COLO668 (cell line): Measurements from ENCODE around the gene MAPK11.
A peak's percentile ranks its signal among the peaks of the same experiment; 100 is the strongest.

Source experiments
- DNase-seq: peaks from one replicate; lab custom pipeline; 2025; ENCODE audit not compliant: unreplicated experiment; lab: John Stamatoyannopoulos, UW

The MAPK11 gene

DNA sequence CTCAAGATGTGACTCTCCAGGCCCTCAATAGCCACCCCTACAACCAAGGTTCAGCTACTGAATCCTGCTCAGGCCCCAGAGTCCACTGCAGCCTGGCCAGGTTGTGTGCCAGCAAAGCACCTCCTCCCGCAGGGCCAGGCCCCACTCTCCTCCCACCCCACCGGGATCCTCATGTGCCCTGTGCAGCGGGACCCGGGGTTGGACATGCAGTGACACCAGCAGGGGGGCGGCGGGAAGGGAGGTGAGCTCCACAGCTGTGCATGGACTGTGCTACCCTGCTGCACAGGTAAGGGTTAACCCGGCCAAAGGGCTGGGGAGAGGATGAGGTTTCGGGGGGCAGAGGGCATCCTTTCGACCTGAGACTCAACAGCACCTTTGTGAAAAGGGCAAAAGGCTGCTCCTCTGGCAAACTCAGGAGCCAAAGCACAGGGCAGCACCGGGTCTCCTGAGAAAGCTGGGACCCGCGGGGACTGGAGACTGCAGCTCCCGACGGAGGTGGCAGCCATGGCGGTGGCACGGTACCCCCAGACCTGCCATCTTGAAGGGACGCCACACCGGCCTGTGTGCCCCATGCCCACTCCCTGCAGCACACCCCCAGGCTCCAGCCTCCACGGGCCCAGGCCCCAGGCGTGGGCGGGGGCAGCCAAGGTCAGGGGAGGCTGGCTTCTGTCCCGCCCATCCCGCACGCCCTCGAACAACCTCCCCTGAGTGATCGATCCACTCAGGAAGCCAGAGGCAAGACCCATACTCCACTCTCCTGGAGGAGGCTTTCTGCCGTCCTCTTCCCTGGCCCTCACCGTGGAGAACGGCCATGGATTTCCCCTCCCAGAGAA is 26.7 kb upstream of the MAPK11 start:
- DNase-seq, result peak; percentile 20

DNA sequence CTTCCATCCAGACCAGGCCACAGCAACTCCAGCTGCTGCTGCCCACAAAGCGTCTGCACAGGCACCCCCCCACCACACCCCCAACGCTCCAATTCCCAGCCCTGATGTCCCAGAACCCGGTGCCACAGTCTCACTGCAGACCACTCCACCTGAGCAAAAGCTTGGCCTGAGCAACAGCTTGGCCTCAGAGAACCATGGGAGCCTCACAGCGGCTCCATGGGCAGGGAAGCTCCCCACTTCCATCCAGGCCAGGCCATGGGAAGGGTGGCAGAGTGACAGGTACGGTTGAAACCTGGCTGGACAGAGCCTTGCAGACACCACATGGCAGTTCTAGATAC is 24.1 kb upstream of the MAPK11 start:
- DNase-seq, result peak; percentile 39

DNA sequence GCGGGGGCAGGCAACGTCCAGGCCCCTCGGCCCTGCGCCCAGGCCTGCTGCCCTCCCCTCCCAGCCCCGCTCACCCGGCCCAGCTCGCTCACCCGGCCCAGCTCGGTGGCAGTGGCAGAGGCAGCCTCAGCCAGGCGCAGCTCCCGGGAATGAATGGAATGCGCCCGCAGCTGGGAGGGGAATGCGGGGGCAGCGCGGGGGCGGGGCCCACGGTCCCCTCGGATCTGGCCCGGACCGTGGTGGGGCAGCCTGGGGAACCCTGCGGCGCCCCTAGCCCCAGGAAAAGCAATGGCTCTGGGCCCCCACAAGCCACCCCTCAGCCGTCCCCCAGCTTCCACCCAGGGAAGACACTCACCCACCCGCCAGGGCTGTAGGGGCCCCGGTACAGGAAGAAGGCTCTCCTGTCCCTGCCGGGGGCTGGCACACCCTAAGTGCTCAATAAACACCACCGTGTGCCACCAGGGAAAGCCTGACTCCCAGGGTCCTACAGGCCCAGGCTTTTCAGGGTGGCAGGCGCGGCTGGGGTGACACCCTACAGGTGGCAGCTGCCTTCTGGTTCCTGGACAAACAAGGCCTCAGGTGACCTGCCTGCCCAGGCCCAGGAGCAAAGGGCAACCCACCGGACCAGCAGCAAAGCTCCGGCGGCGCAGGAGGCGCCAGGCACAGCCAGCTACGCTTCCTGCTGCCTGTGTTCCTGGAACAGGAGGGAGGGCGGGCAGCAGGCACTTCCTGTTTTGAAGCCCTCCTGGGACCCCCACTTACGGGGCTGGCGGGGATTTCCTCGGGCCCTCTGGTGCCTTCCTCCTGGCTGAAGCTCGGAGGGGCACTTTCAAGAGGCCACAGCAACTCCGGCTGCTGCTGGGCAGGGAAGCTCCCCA is 23.5 kb upstream of the MAPK11 start:
- peak; percentile 75 for DNase-seq

DNA sequence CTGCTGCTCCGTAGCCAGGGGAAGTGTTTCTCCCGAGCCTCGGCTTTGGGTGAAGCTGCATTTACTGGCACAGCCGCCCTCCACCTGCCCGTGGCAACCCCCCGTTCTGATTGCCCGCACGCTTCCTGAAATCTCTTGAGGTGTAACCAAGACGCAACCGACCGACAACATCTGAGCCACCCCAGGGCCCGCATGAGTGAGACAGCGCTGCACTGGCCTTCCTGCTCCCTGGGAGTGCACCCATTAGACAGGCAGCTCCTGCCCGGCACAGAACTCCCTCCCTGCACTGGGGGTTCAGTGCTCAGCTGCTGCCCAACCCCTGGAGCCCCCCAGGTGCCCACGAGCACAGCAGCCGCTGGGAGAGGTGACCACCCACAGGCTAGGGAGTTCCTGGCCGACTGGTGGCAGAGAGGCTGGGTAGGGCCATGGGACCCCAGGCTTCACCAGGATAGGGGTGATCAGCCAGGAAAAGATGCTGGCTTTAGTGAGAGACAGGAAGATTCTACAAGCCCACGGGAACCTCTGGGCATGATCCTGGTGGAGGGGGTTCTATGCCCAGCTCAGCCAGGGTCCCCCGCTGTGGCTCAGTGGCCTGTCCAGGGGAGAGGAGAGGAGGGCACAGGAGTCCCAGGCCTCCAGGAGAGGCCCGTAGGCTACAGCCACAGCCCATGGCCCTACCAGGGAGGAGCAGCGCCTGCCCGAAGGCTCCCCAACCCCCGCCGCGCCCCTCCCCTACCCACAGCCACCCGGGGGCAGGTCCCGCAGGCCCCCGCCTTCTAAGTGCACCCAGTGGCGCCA is 22.7 kb upstream of the MAPK11 start:
- no peak for DNase-seq

DNA sequence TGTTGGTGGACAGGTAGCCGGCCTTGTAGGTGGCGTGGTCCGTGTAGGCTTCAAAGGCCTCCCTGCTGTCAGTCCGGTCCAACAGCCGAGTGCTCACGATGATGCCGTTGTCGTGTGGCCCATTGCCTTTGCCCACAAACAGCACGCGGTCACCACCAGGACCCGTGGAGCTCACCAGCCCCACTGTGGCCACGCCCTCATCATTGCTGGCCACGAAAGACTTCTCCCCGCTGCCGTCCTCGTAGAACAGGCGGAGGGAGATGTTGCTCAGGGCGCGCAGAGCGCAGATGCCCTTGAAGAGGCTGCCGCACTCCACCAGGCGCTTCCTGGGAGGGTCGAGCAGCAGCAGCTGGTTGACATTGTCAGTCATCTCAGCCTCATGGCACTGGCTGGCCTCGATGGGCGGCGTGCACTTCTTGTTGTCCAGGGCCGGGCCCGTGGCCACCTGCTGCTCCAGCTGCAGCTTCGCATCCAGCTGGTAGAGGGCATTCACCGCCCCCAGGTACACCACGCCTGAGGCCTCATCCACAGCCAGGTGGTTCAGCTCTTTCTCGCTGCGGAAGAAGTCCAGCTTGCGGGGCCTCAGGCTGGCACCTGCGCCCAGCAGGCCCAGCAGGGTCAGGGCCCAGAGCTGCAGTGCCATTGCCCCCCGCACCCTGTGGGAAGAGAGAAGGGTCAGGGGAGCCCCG is 19.9 kb upstream of the MAPK11 start:
- peak; percentile 96 for DNase-seq

DNA sequence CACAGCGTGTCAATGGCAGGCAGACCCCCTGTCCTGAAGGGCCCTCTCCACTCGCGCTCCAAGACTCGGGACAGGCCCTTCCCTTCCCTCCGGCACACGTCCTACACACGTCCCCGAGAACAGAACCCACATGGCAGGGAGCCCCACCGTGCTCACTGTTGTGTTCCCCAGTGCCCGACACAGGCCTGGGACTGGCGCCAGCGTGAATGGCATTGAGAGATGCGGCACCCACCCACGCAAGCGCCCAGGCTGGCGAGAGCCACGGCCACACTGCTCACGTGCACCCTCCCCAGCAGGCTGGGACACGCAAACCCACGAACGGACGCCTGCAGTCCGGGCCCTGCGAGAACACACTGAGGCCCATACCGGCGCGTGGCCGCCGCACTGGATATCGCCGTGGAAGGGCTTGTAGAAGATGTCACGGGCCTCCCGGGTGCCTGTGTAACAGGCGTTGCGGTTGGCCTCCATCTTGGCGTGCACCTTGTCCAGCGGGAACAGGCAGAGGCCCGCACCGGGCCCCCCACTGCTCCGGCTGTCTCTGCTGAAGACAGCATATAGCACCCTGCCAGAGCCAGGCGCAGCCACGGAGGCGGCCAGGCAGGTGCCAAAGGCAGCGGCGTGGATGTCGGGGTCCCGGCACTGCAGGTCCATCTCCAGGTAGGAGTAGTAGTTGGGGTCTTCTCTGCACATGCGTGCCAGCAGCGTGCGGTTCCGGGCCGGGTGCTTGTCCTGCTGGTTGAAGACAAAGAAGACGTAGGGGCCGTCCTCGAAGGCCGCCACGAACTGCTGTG is 19.2 kb upstream of the MAPK11 start:
- no peak for DNase-seq

DNA sequence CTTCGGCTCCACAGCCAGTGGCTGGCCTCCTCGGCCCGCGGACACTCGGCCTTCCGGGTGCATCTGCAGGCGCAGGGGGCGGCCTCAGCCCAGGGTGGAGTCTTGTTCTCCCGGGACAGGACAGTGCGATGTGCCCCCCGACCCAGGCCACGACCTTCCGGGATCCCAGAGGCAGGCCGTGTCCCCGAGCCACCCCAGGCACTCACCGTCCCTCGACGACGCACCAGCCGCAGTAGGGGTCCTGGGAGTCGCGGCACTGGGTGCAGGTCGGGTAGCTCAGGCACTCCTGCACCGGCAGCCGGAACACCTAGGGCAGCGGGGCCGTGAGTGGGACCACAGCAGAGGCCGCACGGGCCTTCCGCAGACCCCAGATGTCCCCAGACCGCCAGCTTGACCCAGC is 17.6 kb upstream of the MAPK11 start:
- no peak for DNase-seq

DNA sequence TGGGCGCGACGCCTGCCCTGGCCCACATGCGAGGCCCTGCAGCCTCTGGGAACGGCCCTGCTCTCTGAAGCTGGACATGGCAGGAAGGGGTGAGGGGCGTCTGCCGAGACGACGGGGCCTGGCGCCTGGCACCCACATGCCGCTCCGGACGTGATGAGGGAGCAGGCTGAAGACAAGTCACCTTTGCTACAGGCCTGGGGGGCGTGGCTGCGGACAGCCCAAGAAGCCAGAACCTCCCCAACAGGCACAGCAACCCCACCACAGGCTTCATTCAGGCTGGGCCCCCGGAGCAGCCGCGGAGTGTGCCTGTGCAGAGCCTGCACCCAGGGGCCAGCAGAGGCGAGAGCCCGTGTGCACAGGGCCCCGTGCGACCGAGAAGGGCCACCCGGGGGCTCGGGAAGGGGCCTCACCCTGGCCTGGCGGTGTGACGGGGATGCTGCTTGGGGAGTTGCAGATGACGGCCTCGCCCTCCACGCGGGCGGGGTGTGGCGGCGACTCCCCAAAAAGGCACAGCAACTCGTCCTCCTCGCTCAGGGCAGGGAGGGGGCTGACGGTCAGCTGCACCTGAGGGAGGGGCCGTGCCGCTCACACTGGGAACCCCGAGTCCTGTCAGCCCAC is 16.6 kb upstream of the MAPK11 start:
- DNase-seq, result no peak

DNA sequence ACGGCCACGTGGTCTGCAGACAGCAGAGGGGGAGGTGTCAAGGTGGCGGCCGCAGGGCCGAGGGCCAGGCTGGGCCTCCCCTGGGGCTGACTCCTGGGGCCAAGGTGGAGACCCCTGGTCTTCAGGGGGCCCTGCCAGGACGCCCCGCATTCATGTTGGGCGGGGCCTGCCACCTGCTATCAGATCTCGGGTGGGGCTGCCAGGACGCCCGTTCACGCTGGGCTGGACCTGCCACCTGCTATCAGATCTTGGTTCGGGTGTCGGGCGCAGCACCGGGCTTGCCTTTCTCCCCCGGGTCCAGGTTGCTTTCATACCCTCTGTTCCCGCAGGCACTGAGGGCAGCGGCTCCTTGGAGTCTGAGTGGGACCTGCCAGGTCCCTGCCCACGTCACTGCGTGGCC is 16.1 kb upstream of the MAPK11 start:
- no peak for DNase-seq

DNA sequence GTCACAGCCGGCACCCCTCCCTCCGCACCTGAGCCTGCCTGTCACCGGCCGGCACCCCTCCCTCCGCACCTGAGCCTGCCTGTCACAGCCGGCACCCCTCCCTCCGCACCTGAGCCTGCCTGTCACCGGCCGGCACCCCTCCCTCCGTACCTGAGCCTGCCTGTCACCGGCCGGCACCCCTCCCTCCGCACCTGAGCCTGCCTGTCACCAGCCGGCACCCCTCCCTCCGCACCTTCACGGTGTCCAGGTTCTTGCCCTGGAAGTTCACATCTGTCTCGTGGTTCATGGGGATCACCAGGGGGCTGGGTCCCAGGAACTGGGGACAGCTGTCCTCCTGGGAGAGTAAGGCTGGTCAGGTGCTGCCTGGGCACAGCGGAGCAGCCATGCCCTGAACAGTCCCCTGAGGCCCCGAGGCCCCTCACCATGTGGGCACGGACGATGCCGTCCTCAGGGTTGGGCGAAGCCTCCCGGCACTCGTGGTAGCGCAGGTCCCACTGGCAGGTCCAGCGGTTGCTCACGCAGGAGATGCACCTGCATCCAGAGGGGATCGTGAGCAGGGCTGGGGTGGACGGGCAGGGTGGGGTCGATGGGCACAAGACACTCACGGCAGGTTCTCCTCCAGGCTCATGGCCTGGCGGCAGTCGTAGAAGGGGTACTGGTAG is 15.5 kb upstream of the MAPK11 start:
- DNase-seq, result no peak

DNA sequence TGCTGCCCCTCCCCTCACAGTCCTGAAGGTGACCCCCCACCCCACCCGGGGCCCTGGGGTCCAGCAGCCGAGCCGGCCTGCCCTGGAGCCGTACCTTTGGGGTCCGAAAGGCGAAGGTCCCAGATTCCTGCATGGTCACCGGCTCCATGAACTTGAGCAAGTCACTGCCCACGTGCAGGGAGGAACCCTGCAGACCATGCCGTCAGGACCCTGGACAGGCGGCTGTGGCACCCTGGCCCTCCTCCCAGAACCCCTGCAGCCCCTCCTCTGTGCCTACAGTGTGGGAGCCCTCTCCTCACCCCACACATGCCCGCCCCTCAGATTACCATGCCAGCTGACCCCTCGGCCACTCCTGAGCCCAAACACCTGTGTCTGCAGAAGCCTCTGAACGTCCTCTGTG is 14.3 kb upstream of the MAPK11 start:
- DNase-seq, result no peak

DNA sequence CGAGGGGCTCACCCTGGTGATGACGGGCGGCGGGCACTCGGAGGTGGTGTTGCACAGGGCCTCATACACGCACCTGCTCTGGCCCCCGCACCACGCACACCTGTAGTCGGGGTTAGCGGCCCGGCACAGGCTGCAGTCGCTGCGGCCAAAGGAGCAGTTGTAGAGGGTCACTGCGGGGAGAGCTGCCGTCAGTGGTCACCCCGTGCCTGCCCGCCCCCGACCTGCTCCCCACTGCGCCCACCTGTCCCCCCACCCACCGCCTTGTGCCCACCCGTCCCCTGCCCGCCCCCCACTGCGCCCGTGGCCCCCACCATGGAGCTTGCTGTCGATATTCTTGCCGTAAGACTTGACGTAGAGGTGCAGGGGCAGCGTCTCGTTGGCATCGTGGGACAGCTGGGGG is 13.6 kb upstream of the MAPK11 start:
- no peak for DNase-seq

DNA sequence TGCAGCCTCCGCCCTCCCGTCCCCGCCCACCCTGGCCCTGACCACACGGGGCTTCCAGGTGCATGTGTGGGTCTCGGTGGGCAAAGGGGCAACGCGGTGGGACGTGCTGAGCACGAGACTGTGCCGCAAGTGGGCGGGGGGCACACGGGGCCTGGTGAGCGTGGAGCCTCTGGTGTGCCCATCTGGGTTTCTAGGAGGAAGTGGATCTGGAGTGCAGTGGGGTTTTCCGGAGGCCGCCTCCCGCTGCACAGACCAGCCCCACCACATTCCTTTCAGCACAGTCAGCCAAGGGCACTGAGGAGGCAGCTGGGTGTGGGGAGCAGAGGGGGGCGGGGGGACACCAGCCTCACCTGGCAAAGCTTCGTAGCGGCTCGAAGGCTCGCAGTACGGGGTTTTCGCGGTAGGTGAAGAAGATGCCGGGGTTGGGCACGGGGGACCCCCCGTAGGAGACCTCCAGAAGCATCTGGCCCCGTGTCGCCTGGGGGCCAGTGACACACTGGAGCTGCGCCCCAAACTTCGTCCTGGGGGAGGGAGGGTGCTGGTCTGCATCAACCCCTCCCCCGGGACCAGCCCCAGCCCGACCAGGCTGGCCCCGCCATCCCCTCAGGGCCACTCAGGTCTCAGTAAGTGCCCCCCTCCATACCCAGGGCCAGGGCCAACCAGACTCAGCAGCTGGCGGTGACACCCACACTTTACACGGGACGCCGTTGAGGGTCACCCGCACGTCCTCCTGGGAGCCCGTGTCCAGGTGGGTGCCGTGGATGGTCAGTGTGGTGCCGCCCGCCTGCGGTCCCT is 12.4 kb upstream of the MAPK11 start:
- DNase-seq, result peak; percentile 29

DNA sequence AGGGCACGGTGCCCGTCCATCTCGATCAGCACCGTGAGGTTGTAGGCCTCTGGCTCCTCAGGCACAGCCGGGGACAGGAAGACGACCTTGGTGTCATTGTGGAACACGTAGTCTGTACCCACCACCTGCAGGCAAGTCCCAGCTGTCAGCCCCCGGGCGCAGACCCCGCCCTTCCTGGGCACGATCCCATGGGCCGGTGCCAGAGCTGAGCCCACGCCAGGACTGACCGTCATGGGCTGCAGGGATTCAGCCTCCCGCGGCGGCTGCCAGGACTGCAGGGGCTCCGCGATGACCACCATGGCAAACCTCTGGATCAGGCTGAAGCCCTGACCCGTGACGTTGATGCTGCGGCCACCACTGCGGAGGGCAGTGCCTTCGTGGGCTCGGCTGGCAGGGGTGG is 11.8 kb upstream of the MAPK11 start:
- DNase-seq, result no peak

DNA sequence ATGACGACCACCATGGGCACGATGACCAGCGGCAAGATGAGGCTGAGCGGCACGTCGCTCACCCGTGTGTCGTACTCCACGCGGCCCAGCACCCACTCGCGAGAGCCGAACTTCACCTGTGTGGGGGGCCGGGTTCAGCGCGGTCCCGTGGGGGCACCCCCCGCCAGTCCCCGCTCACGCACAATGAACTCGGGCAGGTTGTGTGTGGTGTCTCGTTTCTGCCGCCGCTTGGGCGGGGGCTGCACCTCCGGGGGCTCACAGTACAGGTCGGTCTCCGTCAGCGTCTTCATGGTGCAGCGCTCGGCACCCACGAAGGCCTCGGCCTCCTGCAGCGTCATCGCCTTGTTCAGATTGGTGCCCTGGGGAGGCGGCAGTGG is 11.2 kb upstream of the MAPK11 start:
- no peak for DNase-seq

DNA sequence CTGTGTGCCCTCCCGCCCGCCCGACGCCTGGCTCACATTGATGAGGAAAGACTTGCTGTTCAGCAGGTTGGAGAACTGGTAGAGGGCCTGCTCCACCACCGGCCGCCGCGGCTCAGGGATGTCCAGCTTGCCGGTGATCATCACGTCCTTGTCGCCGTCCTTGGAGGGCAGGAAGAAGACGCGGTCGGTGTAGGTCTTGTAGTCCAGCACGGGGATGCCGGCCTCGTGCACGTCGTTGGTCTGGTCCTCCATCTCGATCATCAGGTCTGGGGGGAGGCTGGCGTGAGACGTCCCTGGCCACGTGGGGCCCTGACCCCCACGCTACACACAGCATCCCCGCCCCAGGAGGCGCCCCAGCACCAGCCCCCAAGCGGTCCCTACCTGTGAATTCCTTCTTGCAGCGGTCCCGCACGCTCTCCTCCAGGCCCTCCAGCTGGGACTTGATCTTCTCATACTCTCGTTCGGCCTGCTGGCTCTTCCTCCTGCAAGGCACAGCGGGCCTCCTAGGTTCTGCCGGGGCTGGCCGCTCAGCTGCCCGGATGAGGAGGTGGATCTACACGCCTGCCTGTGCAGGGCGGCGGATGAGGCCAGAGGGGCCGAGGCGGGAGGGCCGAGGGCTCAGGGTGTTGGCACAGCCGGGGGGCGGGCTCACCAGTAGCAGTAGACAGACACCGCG is 10.7 kb upstream of the MAPK11 start:
- DNase-seq, result no peak

DNA sequence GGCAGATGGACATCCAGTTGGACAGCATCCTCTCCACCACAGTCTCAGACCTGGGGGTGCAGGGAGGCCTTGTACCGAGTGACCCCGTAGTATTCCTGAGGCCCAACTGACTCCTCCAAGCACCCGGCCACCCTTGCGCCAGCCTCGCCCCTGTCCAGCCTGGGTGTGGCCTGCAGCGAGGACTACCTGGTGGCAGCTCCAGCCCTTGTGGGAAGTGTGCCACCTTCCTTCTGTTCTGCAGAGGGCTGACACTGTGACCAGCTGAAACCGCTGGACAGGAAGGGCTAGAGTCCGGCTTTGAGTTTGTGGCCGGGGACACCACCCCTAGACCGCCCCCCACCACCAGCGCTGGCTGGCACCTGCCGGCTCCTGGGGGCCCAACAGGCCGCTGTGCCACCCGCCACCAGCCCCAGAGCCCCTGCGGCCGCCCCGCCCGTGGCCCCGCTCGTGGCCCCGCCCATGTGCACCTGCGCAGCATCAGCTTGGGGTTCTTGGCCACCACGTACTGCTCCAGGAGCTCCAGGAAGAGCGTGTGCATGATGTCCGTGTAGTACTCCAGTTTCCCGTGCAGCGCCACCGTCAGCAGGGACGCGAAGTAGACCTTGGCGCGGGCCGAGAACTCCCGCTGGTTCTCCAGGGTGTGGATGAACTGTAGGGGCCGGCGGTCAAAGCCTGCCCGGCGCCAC is 10.0 kb upstream of the MAPK11 start:
- DNase-seq, result no peak
